HG03064 (cell line): ENCODE data around the gene MTCH1.

ENCODE experiments used
- ATAC-seq: cut with Tn5 transposase; IDR thresholded peaks from one replicate; pipeline ENCODE4 v1.9.1; 2021; ENCODE audit warnings: low read depth; ENCODE audit not compliant: unreplicated experiment

Gene MTCH1

GRCh38 chr6:36985808-36986703 is at the start of gene MTCH1:
Gene MTCH1 (minus strand): TSS chr6:36986196. CDS start chr6:36986173, 23 bp downstream.
- peak; percentile 72 for ATAC-seq

- ATAC-seq = no peak
Measured at GRCh38 chr6:37033819-37034795, 48.1 kb upstream of the MTCH1 start.

GRCh38 chr6:37033255-37033654 is 47.3 kb upstream of the MTCH1 start:
- no peak for ATAC-seq

GRCh38 chr6:37032239-37032638 is 46.2 kb upstream of the MTCH1 start:
- no peak for ATAC-seq

- ATAC-seq = no peak
Measured at GRCh38 chr6:37030599-37030998, 44.6 kb upstream of the MTCH1 start.

GRCh38 chr6:37029249-37029971 is 43.4 kb upstream of the MTCH1 start:
- no peak for ATAC-seq

GRCh38 chr6:37027811-37028469 is 41.9 kb upstream of the MTCH1 start:
- no peak for ATAC-seq

GRCh38 chr6:37027036-37027720 is 41.2 kb upstream of the MTCH1 start:
- no peak for ATAC-seq

- ATAC-seq = no peak
Measured at GRCh38 chr6:37025621-37026466, 39.8 kb upstream of the MTCH1 start.

GRCh38 chr6:37024656-37025337 is 38.8 kb upstream of the MTCH1 start:
- ATAC-seq = no peak

- ATAC-seq = no peak
Measured at GRCh38 chr6:37022135-37022863, 36.3 kb upstream of the MTCH1 start.

- no peak for ATAC-seq
Measured at GRCh38 chr6:37021356-37022129, 35.5 kb upstream of the MTCH1 start.

GRCh38 chr6:37020812-37021211 is 34.8 kb upstream of the MTCH1 start:
- no peak for ATAC-seq

- ATAC-seq = no peak
Measured at GRCh38 chr6:37020381-37020780, 34.4 kb upstream of the MTCH1 start.

GRCh38 chr6:37019065-37019450 is 33.1 kb upstream of the MTCH1 start:
- ATAC-seq = no peak

GRCh38 chr6:37018198-37019064 is 32.4 kb upstream of the MTCH1 start:
- ATAC-seq = peak; percentile 87
